VCaP (cell line): ENCODE results near the gene TNFRSF13B.

Experiments used
- H3K27ac ChIP-seq: fragments of 450-650 bp; 2 replicates; pipeline ENCODE4 v1.5.1; 2017
- CTCF ChIP-seq: fragments of 450-650 bp; conservative IDR thresholded peaks from 2 replicates; pipeline ENCODE4 v1.5.1; 2017; ENCODE audit warnings: mild to moderate bottlenecking, moderate library complexity

TNFRSF13B gene

GRCh38 chr17:16915752-16916556 lies 56.0 kb downstream of the TNFRSF13B start:
- no peak overlapping the region for H3K27ac ChIP-seq

GRCh38 chr17:16913463-16913862 lies 58.5 kb downstream of the TNFRSF13B start:
- no peak for TF ChIP-seq CTCF
- H3K27ac ChIP-seq, result no peak overlapping the region

More at GRCh38 chr17:16915752-16916556, 56.0 kb downstream of the TNFRSF13B start:
- no peak; the same call in 1 of the 2 replicates for TF ChIP-seq CTCF

GRCh38 chr17:16912021-16912962 lies 59.6 kb downstream of the TNFRSF13B start:
- H3K27ac ChIP-seq, result no peak overlapping the region

GRCh38 chr17:16911141-16911937 lies 60.6 kb downstream of the TNFRSF13B start:
- no peak overlapping the region for H3K27ac ChIP-seq
- no peak for TF ChIP-seq CTCF

More at GRCh38 chr17:16912021-16912962, 59.6 kb downstream of the TNFRSF13B start:
- TF ChIP-seq CTCF, result no peak

- no peak for TF ChIP-seq CTCF
- H3K27ac ChIP-seq, result no peak overlapping the region
Observed at GRCh38 chr17:16910341-16910740, 61.6 kb downstream of the TNFRSF13B start.

- TF ChIP-seq CTCF, result no peak
- no peak overlapping the region for H3K27ac ChIP-seq
Observed at GRCh38 chr17:16909472-16910246, 62.3 kb downstream of the TNFRSF13B start.
